ENCODE results near the gene FKBP6. TPM values are rescaled to one million over a fixed set of nuclear protein-coding genes. Genes with fewer than 3 reads are reported as not detected.
"Not testable (repeated sequence)": the region's sequence is repeated elsewhere in the genome, so short reads cannot be mapped to it uniquely, and the experiment has no call there.

Gene FKBP6
- total and polyA plus RNA-seq, 2 of the 13 experiments (the other 11 are each of a cell fraction or from before 2014, with no cell fraction given), result 0.07 to 0.20 TPM

DNA sequence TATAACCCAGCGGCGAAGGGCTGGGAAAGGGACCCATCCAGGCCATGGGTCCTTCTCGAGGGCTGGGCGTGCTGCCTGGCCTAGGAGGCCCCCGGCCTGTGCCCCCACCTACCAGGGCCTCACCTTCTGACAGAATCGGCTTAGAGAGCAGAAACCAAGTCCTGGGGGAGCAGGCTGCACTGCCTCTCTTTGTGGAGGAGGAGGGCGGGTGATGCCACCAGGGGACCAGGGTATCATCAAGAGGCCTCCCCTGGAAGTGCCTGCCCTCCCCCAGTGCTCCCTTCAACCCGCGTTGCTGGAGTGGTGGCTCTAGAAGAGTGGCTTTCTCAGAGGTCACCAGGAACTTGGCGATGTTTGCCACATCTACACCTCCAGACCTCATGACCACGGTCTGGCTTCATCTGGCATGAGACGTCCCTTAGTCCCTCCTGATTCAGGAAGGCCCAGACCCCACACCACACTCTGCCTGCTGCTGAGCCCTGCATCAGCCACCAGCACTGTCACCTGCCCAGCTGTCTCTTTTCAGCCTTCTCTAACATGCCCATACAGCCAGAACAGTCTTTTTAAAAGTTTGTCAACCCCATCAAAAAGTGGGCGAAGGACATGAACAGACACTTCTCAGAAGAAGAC is 31.9 kb downstream of the FKBP6 start:
- no peaks in the 10 kb centered on the region for H3K9me3 ChIP-seq (ENCODE audit: low read length)
- FAIRE-seq (no peak), DNase-seq (ENCODE audit: low spot score) (no peak), ATAC-seq (no peak)
- no peak overlapping the region for H3K9ac ChIP-seq (ENCODE audit: insufficient read depth, low read depth, low read length)
- TF ChIP-seq ZNF263 (CRISPR knock-in tag; IDR thresholded peaks at IDR 0.05) (peak; percentile 45; the same call in 1 of the 2 replicates), CREM (IDR thresholded peaks at IDR 0.05) (no peak), CREM (CRISPR knock-in tag; IDR thresholded peaks at IDR 0.05) (no peak), ZBTB38 (CRISPR knock-in tag; IDR thresholded peaks at IDR 0.05) (no peak), ZNF776 (CRISPR knock-in tag; IDR thresholded peaks at IDR 0.05) (no peak)
- TF ChIP-seq, protein P1, sequence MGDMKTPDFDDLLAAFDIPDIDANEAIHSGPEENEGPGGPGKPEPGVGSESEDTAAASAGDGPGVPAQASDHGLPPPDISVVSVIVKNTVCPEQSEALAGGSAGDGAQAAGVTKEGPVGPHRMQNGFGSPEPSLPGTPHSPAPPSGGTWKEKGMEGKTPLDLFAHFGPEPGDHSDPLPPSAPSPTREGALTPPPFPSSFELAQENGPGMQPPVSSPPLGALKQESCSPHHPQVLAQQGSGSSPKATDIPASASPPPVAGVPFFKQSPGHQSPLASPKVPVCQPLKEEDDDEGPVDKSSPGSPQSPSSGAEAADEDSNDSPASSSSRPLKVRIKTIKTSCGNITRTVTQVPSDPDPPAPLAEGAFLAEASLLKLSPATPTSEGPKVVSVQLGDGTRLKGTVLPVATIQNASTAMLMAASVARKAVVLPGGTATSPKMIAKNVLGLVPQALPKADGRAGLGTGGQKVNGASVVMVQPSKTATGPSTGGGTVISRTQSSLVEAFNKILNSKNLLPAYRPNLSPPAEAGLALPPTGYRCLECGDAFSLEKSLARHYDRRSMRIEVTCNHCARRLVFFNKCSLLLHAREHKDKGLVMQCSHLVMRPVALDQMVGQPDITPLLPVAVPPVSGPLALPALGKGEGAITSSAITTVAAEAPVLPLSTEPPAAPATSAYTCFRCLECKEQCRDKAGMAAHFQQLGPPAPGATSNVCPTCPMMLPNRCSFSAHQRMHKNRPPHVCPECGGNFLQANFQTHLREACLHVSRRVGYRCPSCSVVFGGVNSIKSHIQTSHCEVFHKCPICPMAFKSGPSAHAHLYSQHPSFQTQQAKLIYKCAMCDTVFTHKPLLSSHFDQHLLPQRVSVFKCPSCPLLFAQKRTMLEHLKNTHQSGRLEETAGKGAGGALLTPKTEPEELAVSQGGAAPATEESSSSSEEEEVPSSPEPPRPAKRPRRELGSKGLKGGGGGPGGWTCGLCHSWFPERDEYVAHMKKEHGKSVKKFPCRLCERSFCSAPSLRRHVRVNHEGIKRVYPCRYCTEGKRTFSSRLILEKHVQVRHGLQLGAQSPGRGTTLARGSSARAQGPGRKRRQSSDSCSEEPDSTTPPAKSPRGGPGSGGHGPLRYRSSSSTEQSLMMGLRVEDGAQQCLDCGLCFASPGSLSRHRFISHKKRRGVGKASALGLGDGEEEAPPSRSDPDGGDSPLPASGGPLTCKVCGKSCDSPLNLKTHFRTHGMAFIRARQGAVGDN (CRISPR knock-in tag; IDR thresholded peaks at IDR 0.05), result peak; percentile 42; the same call in 1 of the 2 replicates
- TF ChIP-seq, protein P2, sequence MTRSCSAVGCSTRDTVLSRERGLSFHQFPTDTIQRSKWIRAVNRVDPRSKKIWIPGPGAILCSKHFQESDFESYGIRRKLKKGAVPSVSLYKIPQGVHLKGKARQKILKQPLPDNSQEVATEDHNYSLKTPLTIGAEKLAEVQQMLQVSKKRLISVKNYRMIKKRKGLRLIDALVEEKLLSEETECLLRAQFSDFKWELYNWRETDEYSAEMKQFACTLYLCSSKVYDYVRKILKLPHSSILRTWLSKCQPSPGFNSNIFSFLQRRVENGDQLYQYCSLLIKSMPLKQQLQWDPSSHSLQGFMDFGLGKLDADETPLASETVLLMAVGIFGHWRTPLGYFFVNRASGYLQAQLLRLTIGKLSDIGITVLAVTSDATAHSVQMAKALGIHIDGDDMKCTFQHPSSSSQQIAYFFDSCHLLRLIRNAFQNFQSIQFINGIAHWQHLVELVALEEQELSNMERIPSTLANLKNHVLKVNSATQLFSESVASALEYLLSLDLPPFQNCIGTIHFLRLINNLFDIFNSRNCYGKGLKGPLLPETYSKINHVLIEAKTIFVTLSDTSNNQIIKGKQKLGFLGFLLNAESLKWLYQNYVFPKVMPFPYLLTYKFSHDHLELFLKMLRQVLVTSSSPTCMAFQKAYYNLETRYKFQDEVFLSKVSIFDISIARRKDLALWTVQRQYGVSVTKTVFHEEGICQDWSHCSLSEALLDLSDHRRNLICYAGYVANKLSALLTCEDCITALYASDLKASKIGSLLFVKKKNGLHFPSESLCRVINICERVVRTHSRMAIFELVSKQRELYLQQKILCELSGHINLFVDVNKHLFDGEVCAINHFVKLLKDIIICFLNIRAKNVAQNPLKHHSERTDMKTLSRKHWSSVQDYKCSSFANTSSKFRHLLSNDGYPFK (CRISPR knock-in tag; IDR thresholded peaks at IDR 0.05; ENCODE audit: borderline replicate concordance), result 0 out of 2 replicates have a peak, but pooled peaks have one; percentile 30
- intact Hi-C loops (cut with micrococcal nuclease; ENCODE audit: unreplicated experiment), result loop anchor here (2.0 kb wide), 1 partner anchor 17 kb away; no protein-coding TSS in a partner anchor
- peaks cover 73% of the 10 kb centered on the region for H3K4me1 ChIP-seq (ENCODE audit: insufficient read depth, low read length)
- CTCF ChIA-PET (ENCODE audit: low intra/inter-chr PET ratio, low total read pairs), result no interaction called here
- no peaks in the 10 kb centered on the region for H3K36me3 ChIP-seq (replicated peaks in 1 of 2; ENCODE audit: control insufficient read depth in 1 of 2, insufficient read depth in 2 of 2, low read length in 2 of 2)
- H3K4me3 ChIP-seq (replicated peaks in 1 of 3; ENCODE audit: insufficient read depth in 1 of 3, low read depth in 2 of 3, low read length in 3 of 3), result 0 out of 6 replicates have a peak overlapping the region, but pooled peaks of 1 of the 3 experiments have one; percentile 9
- WGBS (ENCODE audit: low lambda C conversion rate), result 47% methylated on average over 10 of the region's 13 CpGs
- in situ Hi-C loops (cut with HindIII; ENCODE audit: extremely low pct_ligation_motif_present, low pct_unique_long_range_greater_than_20kb), result no loop called here
- no peaks in the 10 kb centered on the region for H4K20me1 ChIP-seq (ENCODE audit: insufficient read depth, low read length)
- peaks cover 8 to 35% of the 10 kb centered on the region in 2 experiments; a peak in 4 of 5 replicates for H3K27me3 ChIP-seq (ENCODE audit: control insufficient read depth in 1 of 2, insufficient read depth in 2 of 2, low read length in 2 of 2)
- peak overlapping the region; percentile 8; the same call in 1 of the 2 replicates for H3K4me2 ChIP-seq (ENCODE audit: low read depth, low read length)
- H2AFZ ChIP-seq (ENCODE audit: low read length), result no peak overlapping the region
- POLR2A ChIA-PET, result interaction anchor here (0.8 to 2.6 kb wide), 2 partner anchors 14 to 34 kb away, joined by 3 to 28 read pairs; no protein-coding TSS in a partner anchor
- H3K27ac ChIP-seq (ENCODE audit: extremely low read length, insufficient read depth, low read length), result no peak overlapping the region
- BruUV-seq (replicated peaks), result no TSS peak
- H3K79me2 ChIP-seq (ENCODE audit: insufficient read depth, low read length), result no peaks in the 10 kb centered on the region

DNA sequence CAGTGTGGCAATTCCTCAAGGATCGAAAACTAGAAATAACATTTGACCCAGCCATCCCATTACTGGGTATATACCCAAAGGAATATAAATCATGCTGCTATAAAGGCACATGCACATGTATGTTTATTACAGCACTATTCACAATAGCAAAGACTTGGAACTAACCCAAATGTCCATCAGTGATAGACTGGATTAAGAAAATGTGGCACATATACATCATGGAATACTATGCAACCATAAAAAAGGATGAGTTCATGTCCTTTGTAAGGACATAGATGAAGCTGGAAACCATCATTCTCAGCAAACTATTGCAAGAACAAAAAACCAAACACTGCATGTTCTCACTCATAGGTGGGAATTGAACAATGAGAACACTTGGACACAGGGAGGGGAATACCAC is 32.6 kb downstream of the FKBP6 start:
- CTCF ChIA-PET (ENCODE audit: low intra/inter-chr PET ratio, low total read pairs); H3K9me3 ChIP-seq (ENCODE audit: low read length); BruUV-seq (replicated peaks); ATAC-seq; H3K36me3 ChIP-seq (replicated peaks in 1 of 2; ENCODE audit: control insufficient read depth in 1 of 2, insufficient read depth in 2 of 2, low read length in 2 of 2); in situ Hi-C loops (cut with HindIII; ENCODE audit: extremely low pct_ligation_motif_present, low pct_unique_long_range_greater_than_20kb); POLR2A ChIA-PET; H3K4me2 ChIP-seq (ENCODE audit: low read depth, low read length); H3K27ac ChIP-seq (ENCODE audit: extremely low read length, insufficient read depth, low read length); H3K4me3 ChIP-seq (replicated peaks in 1 of 3; ENCODE audit: insufficient read depth in 1 of 3, low read depth in 2 of 3, low read length in 3 of 3); intact Hi-C loops (cut with micrococcal nuclease; ENCODE audit: unreplicated experiment); H2AFZ ChIP-seq (ENCODE audit: low read length); H3K79me2 ChIP-seq (ENCODE audit: insufficient read depth, low read length); FAIRE-seq; DNase-seq (ENCODE audit: low spot score); H4K20me1 ChIP-seq (ENCODE audit: insufficient read depth, low read length); H3K9ac ChIP-seq (ENCODE audit: insufficient read depth, low read depth, low read length): not testable (repeated sequence)
- 77% methylated on average over 1 of the region's 1 CpG for WGBS (ENCODE audit: low lambda C conversion rate)
- Histone ChIP-seq H3K4me1 (ENCODE audit: insufficient read depth, low read length) (peaks cover 66% of the 10 kb centered on the region), H3K27me3 (ENCODE audit: control insufficient read depth in 1 of 2, insufficient read depth in 2 of 2, low read length in 2 of 2) (peaks cover 8 to 35% of the 10 kb centered on the region in 2 experiments; a peak in 4 of 5 replicates)

Measured in HepG2 (cell line).